Ectodermal cell (in vitro differentiated cells): ENCODE measurements around the gene BCL7C.

Experiments
- H3K27ac ChIP-seq: 2 replicates; pipeline ENCODE4 v1.7.0; 2013; ENCODE audit warnings: mild to moderate bottlenecking, low read depth, low read length; ENCODE audit not compliant: insufficient read depth, poor library complexity, severe bottlenecking
- H3K27me3 ChIP-seq: 2 replicates; pipeline ENCODE4 v1.7.0; 2013; ENCODE audit warnings: mild to moderate bottlenecking, low read length; ENCODE audit not compliant: insufficient read depth, control insufficient read depth, poor library complexity, severe bottlenecking
- H3K36me3 ChIP-seq: one replicate; pipeline ENCODE4 v1.7.0; 2013; ENCODE audit warnings: low read length; ENCODE audit not compliant: control insufficient read depth, insufficient read depth
- H3K4me1 ChIP-seq: one replicate; pipeline ENCODE4 v1.7.0; 2013; ENCODE audit warnings: low read length; ENCODE audit not compliant: control insufficient read depth, insufficient read depth
- H3K4me3 ChIP-seq: 2 replicates; pipeline ENCODE4 v1.7.0; 2013; ENCODE audit warnings: low read depth, low read length, control low read depth; ENCODE audit not compliant: insufficient read depth
- H3K9me3 ChIP-seq: 2 replicates; pipeline ENCODE4 v1.7.0; 2013; ENCODE audit warnings: mild to moderate bottlenecking, low read length, moderate library complexity; ENCODE audit not compliant: control insufficient read depth
- WGBS, 2 experiments: methylation state at CpG; one replicate each; pipeline ENCODE4 v1.1.7; 2013; ENCODE audit warnings: missing lambda C conversion rate in 2 of 2; 5-methylcytosine and 5-hydroxymethylcytosine counted together

Gene BCL7C

DNA sequence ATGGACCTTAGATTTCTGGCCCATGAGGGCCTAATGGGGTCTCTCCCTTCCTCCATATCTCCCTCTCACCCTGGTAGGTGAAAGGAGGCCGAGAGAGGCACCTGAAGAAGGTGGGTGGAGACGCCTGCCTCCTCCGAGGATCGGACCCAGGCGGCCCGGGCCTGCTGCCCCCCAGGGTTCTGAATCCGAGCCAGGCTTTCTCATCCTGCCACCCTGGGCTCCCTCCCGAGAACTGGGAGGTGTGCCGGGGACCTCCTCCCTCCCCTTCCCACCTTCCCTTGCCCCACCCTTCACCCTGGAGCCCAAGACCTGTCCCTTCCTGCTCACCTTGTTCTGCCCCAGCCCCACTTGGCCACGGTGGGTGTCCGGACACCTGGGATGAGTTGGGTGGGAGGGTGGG lies 34.5 kb upstream of the BCL7C start:
- peaks cover 10% of the 10 kb centered on the region for H3K4me1 ChIP-seq
- H3K27me3 ChIP-seq, result no peaks in the 10 kb centered on the region
- no peaks in the 10 kb centered on the region for H3K9me3 ChIP-seq
- no peak overlapping the region for H3K4me3 ChIP-seq
- peaks cover 42% of the 10 kb centered on the region for H3K36me3 ChIP-seq
- 95 to 96% methylated on average over 10 of the region's 11 CpGs for WGBS, 2 experiments
- no peak overlapping the region for H3K27ac ChIP-seq

GRCh38 chr16:30927789-30928378 lies 34.0 kb upstream of the BCL7C start:
- no peaks in the 10 kb centered on the region for H3K9me3 ChIP-seq
- no peak overlapping the region for H3K27ac ChIP-seq
- peaks cover 41% of the 10 kb centered on the region for H3K36me3 ChIP-seq
- H3K4me3 ChIP-seq, result no peak overlapping the region
- H3K27me3 ChIP-seq, result no peaks in the 10 kb centered on the region
- H3K4me1 ChIP-seq, result peaks cover 10% of the 10 kb centered on the region
- 69 to 70% methylated on average over 15 of the region's 15 CpGs for WGBS, 2 experiments

DNA sequence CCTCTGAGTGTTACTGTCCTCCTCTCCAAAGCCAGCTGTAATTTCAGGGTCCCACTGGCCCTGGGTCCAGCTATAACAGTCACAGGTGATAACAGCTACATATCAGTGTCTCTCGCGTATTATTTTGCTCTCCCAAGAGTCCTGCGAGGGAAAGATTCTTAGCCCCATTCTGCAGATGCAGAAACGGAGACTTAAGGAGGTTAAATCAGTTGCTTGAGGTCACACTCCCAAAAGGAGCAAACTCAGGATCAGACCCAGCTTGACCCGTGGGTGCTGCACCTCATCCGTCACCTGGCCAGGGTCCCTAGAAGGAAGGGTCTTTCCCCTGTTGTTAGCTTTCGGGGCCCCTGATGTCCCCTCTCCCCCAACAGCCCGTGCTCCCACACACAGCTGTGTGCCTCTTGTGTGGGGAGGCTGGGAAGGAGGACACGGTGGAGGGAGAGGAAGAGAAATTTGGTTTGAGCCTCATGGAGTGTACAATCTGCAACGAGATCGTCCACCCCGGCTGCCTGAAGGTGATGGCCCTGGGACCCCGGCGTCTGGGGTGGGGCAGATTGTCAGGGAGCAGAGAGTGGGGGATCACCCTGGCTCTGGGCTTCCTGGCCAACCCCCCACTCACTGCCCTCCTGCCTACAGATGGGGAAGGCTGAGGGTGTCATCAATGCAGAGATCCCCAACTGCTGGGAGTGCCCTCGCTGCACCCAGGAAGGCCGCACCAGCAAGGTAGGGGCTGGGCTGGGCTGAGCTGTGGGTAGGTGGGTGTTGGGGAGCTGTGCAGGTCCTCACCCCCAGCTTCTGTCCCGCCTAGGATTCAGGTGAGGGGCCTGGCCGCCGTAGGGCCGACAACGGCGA lies 33.3 kb upstream of the BCL7C start:
- WGBS, 2 experiments, result 95% methylated on average over 22 of the region's 22 CpGs
- Histone ChIP-seq H3K9me3 (no peaks in the 10 kb centered on the region), H3K4me3 (no peak overlapping the region), H3K27me3 (no peaks in the 10 kb centered on the region), H3K27ac (no peak overlapping the region), H3K36me3 (peaks cover 36% of the 10 kb centered on the region), H3K4me1 (peaks cover 10% of the 10 kb centered on the region)

GRCh38 chr16:30925995-30926811 lies 32.3 kb upstream of the BCL7C start:
- Histone ChIP-seq H3K4me3 (no peak overlapping the region), H3K9me3 (no peaks in the 10 kb centered on the region), H3K27ac (no peak overlapping the region), H3K4me1 (peaks cover 10% of the 10 kb centered on the region), H3K27me3 (no peaks in the 10 kb centered on the region), H3K36me3 (peaks cover 33% of the 10 kb centered on the region)
- 87 to 89% methylated on average over 10 of the region's 10 CpGs for WGBS, 2 experiments

- whole genome bisulfite sequencing, 2 experiments, result 94 to 95% methylated on average over 26 of the region's 26 CpGs
- H3K27ac ChIP-seq, result no peak overlapping the region
- no peaks in the 10 kb centered on the region for H3K27me3 ChIP-seq
- no peak overlapping the region for H3K4me3 ChIP-seq
- H3K9me3 ChIP-seq, result no peaks in the 10 kb centered on the region
- peaks cover 10% of the 10 kb centered on the region for H3K4me1 ChIP-seq
- H3K36me3 ChIP-seq, result peaks cover 27% of the 10 kb centered on the region
Measured at GRCh38 chr16:30925632-30925987, 31.7 kb upstream of the BCL7C start.

GRCh38 chr16:30924913-30925631 lies 31.2 kb upstream of the BCL7C start:
- WGBS, 2 experiments, result 82 to 83% methylated on average over 11 of the region's 11 CpGs
- H3K36me3 ChIP-seq, result peaks cover 22% of the 10 kb centered on the region
- peaks cover 10% of the 10 kb centered on the region for H3K4me1 ChIP-seq
- H3K27me3 ChIP-seq, result no peaks in the 10 kb centered on the region
- no peak overlapping the region for H3K27ac ChIP-seq
- H3K4me3 ChIP-seq, result peak overlapping the region; percentile 88
- H3K9me3 ChIP-seq, result no peaks in the 10 kb centered on the region

DNA sequence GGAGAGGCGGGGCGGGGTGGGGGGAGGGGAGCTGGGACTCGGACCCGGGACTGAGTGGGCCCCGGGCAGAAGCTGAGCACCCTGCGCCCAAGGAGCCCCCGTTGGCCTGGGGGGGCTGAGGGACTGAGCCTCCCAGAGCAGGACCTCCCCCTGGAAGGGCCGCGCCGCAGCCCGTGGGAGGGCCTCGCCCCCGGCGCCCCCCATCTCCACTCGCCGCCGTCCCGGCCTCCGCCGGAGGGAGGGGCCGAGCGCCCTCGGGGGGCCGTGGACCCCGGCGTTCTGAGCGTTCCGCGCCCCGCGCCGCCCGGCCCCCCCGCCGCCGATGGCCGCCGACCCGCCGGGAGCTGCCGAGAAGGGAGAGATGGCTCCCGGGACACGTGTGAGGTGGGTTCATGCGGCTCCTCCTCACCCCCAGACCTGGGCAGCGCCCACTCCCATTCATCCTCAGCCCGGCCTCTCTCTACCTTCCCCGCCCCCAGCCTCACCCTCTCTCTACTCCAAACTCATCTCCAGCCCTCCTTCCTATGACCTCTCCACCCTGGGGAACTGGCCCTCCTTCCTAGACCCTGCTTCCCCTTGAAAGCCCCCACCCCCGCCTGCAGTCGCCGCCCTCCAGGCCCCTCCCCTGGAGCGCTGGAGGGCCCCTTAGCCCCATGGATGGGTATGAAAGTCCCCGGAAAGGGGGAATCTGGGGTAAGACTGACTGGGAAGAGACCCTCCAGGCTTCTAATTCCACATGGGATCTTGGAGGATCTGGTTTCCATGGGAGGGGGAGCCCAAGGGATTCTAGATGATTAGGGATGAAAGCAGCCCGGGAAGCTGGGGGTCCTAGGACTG lies 30.4 kb upstream of the BCL7C start:
- H3K27me3 ChIP-seq, result no peaks in the 10 kb centered on the region
- H3K9me3 ChIP-seq, result no peaks in the 10 kb centered on the region
- WGBS, 2 experiments, result 1% methylated on average over 53 of the region's 53 CpGs
- peaks cover 17% of the 10 kb centered on the region for H3K36me3 ChIP-seq
- peak overlapping the region; percentile 36 for H3K27ac ChIP-seq
- H3K4me1 ChIP-seq, result peaks cover 10% of the 10 kb centered on the region
- H3K4me3 ChIP-seq, result peak overlapping the region; percentile 88

GRCh38 chr16:30923554-30924075 lies 29.7 kb upstream of the BCL7C start, which contains the start of gene FBXL19:
Gene FBXL19 (plus strand): TSS chr16:30923572. CDS start chr16:30925755, 2,183 bp downstream.
- peak within 1 kb of the TSS; percentile 88 for H3K4me3 ChIP-seq
- no peaks in the 10 kb centered on the region for H3K27me3 ChIP-seq
- H3K9me3 ChIP-seq, result no peaks in the 10 kb centered on the region
- H3K36me3 ChIP-seq, result peaks cover 12% of the 10 kb centered on the region
- peak within 1 kb of the TSS; percentile 99 for H3K27ac ChIP-seq
- WGBS, 2 experiments, result 0% methylated on average over 15 to 24 of the region's 31 CpGs
- H3K4me1 ChIP-seq, result peaks cover 10% of the 10 kb centered on the region

GRCh38 chr16:30922960-30923535 lies 29.2 kb upstream of the BCL7C start:
- Histone ChIP-seq H3K4me1 (peaks cover 10% of the 10 kb centered on the region), H3K27ac (peak overlapping the region; percentile 99), H3K36me3 (peaks cover 12% of the 10 kb centered on the region), H3K9me3 (no peaks in the 10 kb centered on the region), H3K4me3 (peak overlapping the region; percentile 88), H3K27me3 (no peaks in the 10 kb centered on the region)
- WGBS, 2 experiments, result 0% methylated on average over 33 of the region's 33 CpGs
